Pericardium fibroblast (primary cell): ENCODE results near the gene GOLGA8T. TPM values are rescaled to one million over a fixed set of nuclear protein-coding genes. Genes with fewer than 3 reads are reported as not detected.

ENCODE experiments used
- total RNA-seq: library from RNA; depleted of rRNA; stranded (reverse); fragments of >200 nt; gene quantifications from 2 replicates; pipeline ENCODE4 v1.2.3, GENCODE V29; 2015

GOLGA8T gene
- 0.12 TPM in 1 of 2 replicates, not detected in the other for total RNA-seq

GRCh38 chr15:30134751-30135150 lies at the start of gene GOLGA8T:
Gene GOLGA8T (plus strand): TSS chr15:30135051. CDS start chr15:30135149, 98 bp downstream.

Other genes with a start within 250 kb of the GOLGA8T start
- 0.09 TPM in 1 of 2 replicates, not detected in the other for gene GOLGA8J, start 52.1 kb upstream of the GOLGA8T start, total RNA-seq